Ureter (tissue), 1 donor: ENCODE results near the gene C11orf21. TPM values are rescaled to one million over a fixed set of nuclear protein-coding genes. Genes with fewer than 3 reads are reported as not detected.

Experiments used
- DNase-seq: peaks from one replicate; pipeline ENCODE4 v3.0.0-alpha.2; 2020; ENCODE audit warnings: low spot score
- total RNA-seq: library from RNA; stranded (reverse); gene quantifications from one replicate; pipeline ENCODE4 v1.2.4, GENCODE V29; 2023
- donor health status: DM: yes; HTN: yes; CAD: no.

Gene C11orf21
- total RNA-seq, 1 donor from 2014 or later: 2.3 TPM

DNA sequence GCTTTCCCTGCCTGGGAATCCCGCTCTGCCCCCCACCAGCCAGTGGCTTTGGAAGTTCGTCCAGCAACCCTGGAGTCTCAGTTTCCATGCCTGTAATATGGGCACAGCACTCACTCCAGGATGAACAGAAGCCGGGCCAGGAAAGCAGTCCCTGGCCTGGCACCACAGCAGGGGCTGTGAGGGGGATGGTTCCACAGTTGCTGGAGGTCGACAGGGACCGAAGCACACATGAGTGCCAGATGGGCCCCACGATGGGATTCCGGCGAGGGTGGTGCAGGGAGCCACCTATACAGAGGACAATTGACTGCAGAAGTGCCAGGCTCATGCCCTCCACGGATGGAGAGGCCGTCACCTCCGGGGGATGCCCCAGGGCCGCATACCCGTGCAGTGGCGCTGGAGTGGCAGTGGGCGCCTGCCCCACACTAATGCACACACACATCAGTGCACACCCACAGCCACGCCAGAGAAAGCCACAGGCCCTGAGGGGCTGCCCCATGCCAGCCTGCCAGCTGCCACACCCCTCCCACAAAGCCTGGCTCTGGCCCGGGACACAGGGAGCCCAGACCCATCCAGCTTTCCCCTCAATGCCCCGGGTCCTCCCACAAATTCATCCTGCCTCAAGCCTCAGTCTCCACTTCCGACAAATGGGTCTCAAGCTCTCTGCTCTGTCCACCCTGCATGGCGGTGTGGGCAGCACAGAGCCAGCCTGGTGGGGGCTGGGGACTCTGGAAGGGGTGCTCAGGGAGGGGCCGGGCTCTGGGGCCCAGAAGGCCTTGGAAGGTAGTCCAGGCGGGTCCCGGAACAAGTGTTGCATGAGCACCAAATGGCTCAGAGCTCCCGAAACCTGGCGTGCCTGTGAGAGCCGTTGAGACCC is 41.0 kb downstream of the C11orf21 start:
- no peak for DNase-seq

DNA sequence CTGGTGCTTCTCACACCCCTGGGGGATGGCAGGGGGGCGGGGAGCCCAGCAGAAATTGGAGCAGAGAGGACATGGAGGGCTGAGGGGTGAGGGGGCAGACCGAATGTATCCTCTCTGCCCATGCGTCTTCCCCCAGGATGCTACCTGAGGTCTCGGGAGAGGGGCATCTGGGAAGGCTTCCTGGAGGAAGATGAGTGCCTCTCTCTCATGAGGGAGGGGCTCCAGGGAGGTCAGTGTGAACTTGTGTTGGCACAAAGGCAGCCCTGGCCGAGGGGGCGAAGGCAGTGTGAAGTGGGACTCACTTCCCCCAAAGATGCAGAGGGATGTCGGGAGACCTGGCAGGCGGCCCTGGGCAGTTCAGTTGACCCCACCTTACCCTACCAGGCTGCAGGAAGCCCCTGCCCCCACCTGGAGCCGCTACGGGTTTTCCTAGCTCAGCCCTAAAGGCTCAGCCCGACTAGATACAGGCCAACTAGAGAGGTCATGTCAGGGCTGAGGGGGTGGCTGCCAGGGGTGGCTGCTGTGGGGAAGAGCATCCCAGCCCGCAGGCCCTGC is 41.7 kb downstream of the C11orf21 start:
- DNase-seq: no peak

DNA sequence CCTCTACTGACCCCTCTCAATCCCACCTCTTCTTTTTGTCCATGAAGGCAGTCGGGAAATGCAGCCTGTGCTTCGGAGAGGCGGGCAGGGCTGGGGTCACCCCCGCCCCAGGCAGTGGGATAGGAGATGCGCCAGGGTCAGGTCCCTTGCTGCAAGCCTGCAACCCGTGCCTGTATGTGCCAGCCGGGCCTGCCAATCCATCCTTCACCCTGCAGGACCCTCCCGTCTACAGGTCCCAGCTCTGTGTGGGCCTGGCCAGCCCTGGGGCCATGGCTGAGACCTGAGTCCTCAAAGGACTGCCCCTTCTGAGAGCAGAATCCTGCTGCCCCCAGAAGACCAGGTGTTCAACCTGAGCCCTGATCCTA is 42.3 kb downstream of the C11orf21 start:
- peak; percentile 39 for DNase-seq

DNA sequence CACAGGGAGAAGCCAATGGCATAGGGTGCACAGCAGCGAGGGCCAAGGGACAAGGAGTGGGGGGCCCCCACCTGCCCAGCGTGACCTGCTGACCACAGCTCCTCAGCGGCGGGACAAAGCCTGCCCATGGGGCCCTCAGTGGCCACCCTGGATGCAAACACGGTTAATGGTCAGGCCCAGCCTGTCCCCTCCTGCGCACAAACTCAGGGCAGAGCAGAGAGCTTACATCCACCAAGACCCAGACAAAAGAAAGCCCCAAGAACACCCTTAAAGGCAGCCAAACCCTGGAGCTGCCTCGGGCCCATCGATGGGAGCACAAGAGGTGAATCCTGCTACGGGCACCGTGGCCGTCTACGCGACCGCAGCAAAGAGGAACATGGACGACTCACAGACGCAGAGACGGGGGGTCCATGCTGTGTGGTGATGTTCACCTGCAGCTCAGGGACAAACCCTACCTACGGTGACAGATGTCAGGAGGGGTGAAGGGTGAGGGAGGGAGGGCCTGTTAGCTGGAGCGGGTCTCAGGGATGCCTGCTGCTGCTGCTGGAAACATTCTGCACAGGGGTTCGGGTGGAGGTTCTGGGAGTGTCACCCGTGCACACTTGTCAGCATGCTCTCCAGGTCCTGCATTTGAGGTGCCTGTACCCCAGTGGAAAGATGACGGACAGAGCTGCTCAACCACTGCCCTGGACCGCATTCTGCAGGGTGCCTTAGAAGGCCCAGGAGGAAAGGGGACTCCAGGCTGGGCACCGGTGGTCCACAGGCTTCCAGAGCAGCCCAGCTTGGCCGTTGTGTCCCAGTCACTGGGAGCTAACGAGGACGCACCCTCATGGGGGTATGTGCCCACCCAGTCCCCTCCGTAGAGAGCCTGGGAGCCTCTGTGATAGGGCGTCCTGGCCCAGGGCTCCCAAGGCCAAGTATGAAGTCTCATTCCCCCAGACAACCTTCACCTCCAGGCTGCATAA is 42.9 kb downstream of the C11orf21 start:
- no peak for DNase-seq

DNA sequence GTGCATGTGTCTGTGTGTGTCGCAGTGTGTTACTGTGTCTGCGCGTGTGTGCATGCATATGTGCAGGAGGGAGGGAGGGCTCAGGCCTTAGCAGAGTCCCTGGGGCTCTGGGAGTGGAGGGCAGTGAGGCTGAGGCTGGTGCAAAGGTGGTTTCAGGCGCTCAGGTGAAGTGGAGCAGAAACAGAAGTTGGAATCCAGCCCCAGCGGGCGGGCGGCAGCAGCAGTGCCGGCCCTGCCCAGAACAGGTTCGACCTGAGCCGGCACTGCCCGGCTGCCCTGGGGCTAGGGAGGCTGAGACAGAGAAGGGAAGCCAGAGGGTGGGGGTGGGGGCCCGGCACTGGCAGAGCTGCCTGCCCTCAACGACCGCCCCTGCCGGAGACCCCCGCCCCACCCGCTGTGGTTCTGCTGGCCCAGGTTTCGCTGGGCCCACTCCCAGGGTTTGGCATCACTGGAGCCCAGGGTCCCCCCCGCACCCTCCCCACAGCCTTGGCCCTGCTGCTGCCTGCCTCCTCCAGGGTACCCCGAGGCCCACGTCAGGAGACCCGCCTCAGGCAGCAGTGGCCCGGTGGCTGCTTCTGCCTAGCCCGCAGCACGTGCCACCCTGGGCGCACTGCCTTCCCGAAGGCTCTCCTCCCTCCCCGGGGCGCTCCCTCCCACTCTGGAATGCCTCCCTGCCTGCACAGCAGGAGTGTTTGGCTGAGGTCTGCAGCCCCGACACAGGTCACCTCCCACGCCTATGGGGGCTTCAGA is 44.6 kb downstream of the C11orf21 start:
- DNase-seq: peak; percentile 79

DNA sequence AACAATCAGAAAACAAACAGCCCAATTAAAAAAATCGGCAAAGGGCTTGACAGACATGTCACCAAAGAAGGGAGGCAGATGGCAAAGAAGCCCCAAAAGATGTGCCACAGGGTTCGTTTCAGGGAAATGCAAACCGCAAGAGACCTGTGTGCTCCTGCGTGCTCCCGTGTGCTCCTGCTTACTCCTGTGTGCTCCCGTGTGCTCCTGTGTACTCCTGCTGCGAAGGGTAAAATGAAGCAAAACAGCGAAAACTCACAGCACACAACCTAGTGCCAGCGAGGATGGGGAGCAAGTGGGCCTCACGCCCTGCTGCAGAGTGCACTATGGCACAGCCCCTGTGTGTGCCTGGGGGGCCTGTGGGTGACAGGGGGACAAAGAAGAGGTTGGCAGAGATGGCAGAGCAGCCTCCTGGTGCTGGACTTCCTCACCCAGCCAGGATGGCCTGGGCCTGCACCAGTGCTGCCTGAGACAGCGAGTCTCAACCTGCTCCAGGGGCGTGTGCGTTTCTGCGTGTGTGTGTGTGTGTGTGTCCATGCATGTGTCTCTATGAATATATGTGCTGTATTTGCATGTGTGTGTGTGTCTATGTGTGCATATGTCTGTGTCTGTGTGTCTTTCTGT is 45.3 kb downstream of the C11orf21 start:
- peak; percentile 61 for DNase-seq

DNA sequence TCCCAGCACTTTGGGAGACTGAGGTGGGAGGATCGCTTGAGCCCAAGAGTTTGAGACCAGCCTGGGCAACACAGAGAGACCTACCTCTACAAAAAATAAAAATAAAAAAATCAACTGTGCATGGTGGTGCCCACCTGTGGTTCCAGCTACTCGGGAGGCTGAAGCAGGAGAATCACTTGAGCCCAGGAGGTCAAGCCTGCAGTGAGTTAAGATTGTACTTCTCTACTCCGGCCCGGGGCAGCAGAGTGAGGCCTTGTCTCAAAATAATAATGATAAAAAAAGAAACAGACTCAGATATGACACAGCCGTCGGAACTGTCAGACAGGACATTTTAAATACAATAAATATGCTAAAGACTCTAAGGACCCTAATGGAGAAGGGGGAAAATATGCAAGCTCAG is 49.7 kb downstream of the C11orf21 start:
- no peak for DNase-seq

DNA sequence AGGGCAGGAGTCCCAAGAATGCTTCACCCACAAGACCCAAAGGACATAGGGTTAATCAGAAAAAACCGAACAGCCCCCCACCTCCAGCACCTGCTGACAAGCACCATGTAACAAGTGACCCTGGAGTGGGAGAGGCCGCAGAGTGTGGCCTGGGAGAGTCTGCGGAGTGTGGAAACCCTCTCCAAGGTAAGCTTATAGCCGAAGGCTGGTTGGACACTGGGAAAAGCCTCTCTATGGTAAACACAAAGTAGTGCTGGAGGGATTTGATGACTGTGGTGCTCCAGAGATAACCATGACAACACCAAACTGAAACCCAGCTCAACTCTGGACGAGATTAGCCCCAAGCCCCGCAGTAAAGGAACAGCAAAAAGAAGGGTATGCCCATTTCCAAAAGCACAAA is 50.6 kb downstream of the C11orf21 start:
- DNase-seq: no peak

DNA sequence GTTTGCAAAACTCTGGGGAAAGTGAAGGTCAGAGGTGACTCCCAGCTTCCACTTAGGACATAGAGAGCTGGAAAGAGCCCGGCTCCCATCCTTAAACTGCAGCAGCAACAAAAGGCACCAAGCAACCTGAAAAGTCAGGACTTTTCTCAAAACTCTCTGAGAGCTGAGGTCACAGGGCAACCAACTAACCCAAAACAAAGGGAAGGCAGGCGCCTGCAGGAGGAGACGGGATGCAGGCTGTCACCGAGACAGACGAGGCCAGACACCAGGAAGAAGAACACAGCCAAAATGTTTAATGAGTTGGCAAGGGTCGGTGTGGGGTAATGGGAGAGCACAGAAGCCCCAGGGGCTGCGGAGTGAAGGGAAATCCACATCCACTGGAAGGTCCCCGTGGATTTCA is 51.2 kb downstream of the C11orf21 start:
- DNase-seq: no peak

DNA sequence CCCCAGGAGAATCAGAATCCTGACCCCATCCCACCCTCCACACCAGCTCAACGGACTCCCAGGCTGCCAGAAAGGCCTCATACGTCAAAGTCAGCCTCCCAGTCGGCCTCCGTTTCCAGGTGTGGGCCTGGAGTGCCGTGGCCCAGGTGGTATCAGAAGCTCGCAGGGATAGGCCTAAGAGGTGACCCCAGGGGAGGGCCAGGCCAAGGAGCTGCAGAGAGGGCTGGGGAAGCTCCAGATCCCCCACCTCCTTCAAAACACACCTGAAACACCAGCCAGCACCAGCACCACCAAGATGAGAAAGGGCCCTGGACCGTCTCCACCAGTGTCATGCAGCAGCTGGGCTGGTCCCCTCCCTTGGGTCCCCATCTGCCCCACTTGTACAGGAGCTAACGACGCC is 51.7 kb downstream of the C11orf21 start:
- DNase-seq: no peak

DNA sequence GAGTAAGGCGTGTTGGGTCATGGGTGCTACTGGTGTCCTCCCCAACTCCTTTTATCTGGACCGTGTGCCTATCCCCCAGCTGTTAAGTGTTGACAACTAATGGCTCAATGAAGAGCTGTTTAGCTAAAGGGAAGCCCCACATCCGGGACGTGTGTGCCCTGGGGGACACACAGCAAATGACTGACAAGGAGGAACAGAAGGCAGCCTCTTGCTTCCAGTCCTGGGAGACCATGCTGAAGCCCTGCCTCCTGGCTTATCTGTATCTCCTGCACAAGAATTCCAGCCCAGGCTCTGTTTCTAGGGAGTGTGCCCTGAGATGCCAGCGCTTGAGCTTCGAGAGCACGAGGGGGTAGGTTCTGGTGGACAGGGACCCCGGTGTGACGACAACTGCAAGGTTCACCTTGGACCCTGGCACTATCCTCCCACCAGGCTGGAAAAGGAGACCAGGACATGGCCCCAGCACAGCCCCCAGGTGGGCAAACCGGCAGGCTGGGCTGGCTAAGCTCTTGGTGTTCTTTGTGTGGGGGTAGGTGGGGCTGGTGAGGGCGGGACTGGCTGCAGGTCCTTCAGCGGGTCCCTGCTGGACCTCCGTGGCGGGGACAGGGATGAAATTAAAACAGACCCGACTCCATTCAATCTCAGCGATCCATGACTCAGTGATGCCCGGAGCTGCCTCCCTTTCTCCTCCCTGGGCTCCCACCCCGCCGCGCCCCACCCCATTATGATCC is 52.4 kb downstream of the C11orf21 start:
- DNase-seq: no peak

DNA sequence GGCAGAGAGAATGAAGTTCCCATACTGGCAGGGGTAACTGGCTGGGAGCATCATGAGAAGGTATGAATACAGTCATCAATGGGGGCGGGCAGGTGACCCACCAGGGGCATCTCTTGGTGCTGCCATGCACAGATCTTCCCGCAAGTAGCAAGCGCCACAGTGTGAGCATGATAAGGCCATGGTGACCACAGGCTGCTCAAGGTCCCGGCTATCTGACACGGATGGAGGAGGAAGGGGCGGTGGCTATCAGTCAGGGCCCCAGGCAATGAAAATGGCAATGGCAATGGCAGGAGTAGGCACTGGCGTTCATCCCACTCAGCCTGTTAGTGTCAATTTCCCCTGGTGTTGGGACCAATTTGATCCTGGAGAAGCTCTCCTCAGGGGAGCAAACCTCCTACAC is 53.0 kb downstream of the C11orf21 start:
- DNase-seq: no peak

DNA sequence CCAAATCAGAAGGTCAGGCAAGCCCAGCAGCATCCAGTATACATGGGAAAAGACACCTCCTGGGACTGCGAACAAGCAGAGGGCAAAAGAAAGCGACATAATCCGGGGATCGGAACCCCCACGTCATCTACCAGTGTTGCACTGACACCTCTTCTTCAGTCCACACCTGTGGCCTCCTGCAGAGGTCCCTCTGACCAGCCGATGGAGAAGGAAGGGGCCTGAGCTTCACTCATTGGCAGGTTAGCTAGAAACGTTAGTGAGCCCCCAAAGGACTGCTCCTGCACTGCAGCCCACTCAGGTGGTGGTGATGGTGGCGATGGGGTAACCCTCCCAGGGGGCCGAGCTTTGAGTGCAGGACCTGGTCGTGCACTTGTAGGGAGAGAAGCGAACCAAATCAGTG is 53.5 kb downstream of the C11orf21 start:
- DNase-seq: no peak

DNA sequence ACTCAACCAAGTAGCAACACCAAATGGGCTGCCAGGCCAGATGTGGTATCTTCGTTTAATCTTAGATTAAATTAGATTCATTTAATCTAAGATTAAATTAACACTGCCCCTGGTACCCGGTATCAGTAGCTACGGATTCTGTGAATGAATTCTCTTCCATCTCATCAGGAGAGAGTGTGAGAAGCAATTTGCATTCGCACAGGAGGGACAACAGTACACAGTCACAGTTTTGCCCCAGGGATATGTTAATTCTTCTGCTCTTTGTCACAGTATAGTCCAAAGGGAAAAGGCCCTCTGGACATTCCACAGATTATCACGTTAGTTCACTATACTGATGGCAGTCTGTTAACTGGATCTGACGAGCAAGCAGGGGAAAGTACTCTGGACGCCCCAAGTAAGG is 54.2 kb downstream of the C11orf21 start:
- no peak for DNase-seq

Other genes with a start within 250 kb of the C11orf21 start
- gene IGF2, start 162.5 kb downstream of the C11orf21 start, total RNA-seq: 61.1 TPM
- not detected for gene INS, start 140.7 kb downstream of the C11orf21 start, total RNA-seq
- 4.3 TPM for gene TH, start 130.1 kb downstream of the C11orf21 start, total RNA-seq
- gene ASCL2, start 31.3 kb downstream of the C11orf21 start, total RNA-seq: 7.9 TPM
- gene TSPAN32, start 95 bp upstream of the C11orf21 start, total RNA-seq: 4.3 TPM
- gene CD81, start 75.4 kb upstream of the C11orf21 start, total RNA-seq: 831 TPM
- 41.6 TPM for gene TSSC4, start 98.8 kb upstream of the C11orf21 start, total RNA-seq
- gene TRPM5, start 142.6 kb upstream of the C11orf21 start, total RNA-seq: 0.60 TPM
- gene KCNQ1, start 143.1 kb upstream of the C11orf21 start, total RNA-seq: 63.0 TPM